ENCODE measurements around the gene RHEB.

DNA sequence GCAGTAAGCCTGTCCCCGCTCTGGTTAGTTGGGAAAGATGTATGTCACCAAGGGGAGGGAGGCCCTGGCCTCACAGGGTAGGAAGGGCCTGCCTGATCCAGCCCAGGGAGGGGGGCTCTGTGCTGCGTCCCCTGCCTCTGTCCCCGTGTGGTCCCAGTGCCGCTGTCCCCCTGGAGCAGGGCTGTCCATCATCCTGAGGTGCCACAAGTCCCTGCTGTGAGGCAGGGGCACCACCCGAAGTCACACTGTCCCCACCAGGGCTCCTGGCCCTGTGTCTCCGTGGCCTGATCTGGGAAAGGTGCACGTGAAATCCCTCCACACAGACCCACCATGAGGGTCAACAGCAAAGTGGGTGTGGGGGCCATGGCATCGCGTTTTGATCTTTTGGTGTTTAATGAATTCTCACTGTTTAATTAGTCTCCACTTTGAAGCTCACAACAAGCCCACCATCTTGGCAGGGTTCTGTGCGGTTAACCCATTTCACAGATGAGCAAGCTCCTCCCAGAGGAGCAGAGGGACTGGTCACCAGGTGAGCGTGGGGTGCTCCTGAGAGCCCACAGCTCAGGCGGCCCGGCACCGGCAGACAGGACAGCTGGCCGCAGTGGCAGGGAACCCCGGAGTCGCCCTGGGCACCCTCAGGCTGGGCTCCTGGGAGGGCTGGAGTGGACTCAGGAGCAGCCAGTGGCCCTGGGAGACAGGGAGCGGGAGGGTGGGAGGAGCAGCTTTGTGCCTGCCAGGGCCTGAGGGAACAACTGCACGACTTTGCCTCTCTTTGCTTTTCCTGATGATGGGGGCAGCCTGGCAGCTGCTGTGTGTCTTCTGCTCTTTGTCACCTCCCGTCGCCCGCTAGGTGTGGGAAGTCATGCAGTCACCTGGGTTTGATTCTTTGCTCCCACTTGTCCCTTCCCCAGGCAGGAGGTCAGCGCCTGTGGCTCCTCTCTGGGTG lies 67.8 kb downstream of the RHEB start:
- TF ChIP-seq USF1 (IDR thresholded peaks at IDR 0.05) (no peak), TAF1 (IDR thresholded peaks at IDR 0.05; ENCODE audit: low read depth) (no peak), ZBTB7A (IDR thresholded peaks at IDR 0.05; ENCODE audit: low read depth) (no peak), EP300 (IDR thresholded peaks at IDR 0.05; ENCODE audit: borderline replicate concordance) (no peak), TCF12 (IDR thresholded peaks at IDR 0.05; ENCODE audit: low read depth) (no peak), RAD21 (IDR thresholded peaks at IDR 0.05; ENCODE audit: low read depth) (no peak), REST (IDR thresholded peaks at IDR 0.05; ENCODE audit: low read depth) (no peak), CREB1 (IDR thresholded peaks at IDR 0.05; ENCODE audit: low read depth) (no peak)
- TF ChIP-seq, protein P1, sequence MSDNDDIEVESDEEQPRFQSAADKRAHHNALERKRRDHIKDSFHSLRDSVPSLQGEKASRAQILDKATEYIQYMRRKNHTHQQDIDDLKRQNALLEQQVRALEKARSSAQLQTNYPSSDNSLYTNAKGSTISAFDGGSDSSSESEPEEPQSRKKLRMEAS (IDR thresholded peaks at IDR 0.05), result no peak
